ENCODE data around the gene SOX18. TPM values are rescaled to one million over a fixed set of nuclear protein-coding genes. Genes with fewer than 3 reads are reported as not detected.
A peak's percentile ranks its signal among the peaks of the same experiment; 100 is the strongest.

The SOX18 gene
- total and polyA plus RNA-seq, 2 experiments from 2014 or later = 0.21 TPM; not detected in 1

DNA sequence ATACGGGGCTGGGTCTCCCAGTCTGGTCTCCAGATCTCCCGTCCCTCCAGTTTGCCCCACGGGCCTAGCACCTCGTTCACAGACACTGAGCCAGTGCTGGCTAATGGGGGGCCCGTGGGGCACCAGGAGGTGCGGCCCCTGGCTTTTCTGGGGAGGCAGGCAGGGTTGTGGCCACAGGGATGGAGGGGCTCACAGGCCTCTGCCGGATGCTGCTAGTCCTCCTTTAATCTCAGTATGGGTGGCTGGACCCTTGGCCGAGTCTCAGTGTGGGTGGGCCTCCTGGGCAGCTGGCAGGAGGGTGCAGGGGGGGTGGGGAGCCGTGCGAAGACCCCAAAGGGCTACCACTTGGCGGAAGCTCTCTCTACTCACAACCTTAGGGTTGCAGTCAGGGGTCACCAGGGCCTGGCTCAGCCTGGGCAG, 1.6 kb upstream of the SOX18 start (continued):
- TF ChIP-seq, protein P1, sequence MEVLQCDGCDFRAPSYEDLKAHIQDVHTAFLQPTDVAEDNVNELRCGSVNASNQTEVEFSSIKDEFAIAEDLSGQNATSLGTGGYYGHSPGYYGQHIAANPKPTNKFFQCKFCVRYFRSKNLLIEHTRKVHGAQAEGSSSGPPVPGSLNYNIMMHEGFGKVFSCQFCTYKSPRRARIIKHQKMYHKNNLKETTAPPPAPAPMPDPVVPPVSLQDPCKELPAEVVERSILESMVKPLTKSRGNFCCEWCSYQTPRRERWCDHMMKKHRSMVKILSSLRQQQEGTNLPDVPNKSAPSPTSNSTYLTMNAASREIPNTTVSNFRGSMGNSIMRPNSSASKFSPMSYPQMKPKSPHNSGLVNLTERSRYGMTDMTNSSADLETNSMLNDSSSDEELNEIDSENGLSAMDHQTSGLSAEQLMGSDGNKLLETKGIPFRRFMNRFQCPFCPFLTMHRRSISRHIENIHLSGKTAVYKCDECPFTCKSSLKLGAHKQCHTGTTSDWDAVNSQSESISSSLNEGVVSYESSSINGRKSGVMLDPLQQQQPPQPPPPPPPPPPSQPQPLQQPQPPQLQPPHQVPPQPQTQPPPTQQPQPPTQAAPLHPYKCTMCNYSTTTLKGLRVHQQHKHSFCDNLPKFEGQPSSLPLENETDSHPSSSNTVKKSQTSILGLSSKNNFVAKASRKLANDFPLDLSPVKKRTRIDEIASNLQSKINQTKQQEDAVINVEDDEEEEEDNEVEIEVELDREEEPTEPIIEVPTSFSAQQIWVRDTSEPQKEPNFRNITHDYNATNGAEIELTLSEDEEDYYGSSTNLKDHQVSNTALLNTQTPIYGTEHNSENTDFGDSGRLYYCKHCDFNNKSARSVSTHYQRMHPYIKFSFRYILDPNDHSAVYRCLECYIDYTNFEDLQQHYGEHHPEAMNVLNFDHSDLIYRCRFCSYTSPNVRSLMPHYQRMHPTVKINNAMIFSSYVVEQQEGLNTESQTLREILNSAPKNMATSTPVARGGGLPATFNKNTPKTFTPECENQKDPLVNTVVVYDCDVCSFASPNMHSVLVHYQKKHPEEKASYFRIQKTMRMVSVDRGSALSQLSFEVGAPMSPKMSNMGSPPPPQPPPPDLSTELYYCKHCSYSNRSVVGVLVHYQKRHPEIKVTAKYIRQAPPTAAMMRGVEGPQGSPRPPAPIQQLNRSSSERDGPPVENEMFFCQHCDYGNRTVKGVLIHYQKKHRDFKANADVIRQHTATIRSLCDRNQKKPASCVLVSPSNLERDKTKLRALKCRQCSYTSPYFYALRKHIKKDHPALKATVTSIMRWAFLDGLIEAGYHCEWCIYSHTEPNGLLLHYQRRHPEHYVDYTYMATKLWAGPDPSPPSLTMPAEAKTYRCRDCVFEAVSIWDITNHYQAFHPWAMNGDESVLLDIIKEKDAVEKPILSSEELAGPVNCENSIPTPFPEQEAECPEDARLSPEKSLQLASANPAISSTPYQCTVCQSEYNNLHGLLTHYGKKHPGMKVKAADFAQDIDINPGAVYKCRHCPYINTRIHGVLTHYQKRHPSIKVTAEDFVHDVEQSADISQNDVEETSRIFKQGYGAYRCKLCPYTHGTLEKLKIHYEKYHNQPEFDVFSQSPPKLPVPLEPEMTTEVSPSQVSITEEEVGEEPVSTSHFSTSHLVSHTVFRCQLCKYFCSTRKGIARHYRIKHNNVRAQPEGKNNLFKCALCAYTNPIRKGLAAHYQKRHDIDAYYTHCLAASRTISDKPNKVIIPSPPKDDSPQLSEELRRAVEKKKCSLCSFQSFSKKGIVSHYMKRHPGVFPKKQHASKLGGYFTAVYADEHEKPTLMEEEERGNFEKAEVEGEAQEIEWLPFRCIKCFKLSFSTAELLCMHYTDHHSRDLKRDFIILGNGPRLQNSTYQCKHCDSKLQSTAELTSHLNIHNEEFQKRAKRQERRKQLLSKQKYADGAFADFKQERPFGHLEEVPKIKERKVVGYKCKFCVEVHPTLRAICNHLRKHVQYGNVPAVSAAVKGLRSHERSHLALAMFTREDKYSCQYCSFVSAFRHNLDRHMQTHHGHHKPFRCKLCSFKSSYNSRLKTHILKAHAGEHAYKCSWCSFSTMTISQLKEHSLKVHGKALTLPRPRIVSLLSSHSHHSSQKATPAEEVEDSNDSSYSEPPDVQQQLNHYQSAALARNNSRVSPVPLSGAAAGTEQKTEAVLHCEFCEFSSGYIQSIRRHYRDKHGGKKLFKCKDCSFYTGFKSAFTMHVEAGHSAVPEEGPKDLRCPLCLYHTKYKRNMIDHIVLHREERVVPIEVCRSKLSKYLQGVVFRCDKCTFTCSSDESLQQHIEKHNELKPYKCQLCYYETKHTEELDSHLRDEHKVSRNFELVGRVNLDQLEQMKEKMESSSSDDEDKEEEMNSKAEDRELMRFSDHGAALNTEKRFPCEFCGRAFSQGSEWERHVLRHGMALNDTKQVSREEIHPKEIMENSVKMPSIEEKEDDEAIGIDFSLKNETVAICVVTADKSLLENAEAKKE (CRISPR knock-in tag; IDR thresholded peaks at IDR 0.05) = no peak
- no peak for TF ChIP-seq EZH2 (IDR thresholded peaks at IDR 0.05; ENCODE audit: low read depth, unreplicated experiment)
- TF ChIP-seq, protein P2, sequence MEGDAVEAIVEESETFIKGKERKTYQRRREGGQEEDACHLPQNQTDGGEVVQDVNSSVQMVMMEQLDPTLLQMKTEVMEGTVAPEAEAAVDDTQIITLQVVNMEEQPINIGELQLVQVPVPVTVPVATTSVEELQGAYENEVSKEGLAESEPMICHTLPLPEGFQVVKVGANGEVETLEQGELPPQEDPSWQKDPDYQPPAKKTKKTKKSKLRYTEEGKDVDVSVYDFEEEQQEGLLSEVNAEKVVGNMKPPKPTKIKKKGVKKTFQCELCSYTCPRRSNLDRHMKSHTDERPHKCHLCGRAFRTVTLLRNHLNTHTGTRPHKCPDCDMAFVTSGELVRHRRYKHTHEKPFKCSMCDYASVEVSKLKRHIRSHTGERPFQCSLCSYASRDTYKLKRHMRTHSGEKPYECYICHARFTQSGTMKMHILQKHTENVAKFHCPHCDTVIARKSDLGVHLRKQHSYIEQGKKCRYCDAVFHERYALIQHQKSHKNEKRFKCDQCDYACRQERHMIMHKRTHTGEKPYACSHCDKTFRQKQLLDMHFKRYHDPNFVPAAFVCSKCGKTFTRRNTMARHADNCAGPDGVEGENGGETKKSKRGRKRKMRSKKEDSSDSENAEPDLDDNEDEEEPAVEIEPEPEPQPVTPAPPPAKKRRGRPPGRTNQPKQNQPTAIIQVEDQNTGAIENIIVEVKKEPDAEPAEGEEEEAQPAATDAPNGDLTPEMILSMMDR (conservative IDR thresholded peaks at IDR 0.05; ENCODE audit: low read depth in 2 of 2) = no peak

DNA sequence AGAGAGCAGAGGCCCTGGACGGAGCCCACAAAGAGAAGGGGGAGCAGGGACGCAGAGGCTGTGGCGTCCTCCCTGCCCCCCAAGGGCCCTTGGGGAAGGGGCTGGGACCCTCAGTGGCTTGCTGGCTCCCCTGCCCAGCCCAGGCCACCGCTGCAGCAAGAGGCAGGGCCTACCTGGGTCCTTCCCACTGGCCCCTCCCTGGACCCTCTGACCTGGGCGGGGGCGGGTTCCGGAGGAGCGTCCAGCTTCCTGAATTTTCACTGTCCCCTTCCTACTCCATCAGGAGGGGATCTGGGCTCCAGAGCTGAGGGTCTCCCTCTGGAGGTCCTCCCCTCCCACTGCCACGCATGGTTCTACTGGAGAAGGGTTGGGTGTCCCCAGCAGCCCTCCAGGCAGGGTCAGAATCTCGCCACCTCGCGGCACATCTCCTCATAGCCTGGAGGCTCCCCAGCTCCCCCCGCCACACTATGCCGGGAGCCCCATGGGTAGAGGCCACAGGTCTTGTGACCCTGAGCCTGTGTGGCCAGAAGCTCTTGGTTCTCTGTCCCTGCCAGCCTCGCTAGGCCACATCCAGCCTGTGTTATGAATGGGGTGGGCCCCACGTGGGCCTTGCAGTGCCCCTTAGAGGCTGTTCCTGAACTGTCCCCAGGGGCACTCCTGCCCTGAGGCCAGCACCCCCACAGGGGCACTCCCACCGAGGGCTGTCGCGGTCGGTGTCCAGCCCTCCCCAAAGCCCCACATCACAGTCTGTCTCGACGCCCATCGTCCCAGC, 1.0 kb upstream of the SOX18 start:
- peaks cover 30% of the 10 kb centered on the region for H3K4me1 Mint-ChIP-seq
- Histone ChIP-seq H3F3A (replicated peaks; ENCODE audit: low read depth) (0 out of 2 replicates have a peak, but pooled peaks cover 6% of the 10 kb centered on the region), H2AFZ (no peak overlapping the region), H3K79me2 (replicated peaks; ENCODE audit: insufficient read depth) (no peaks in the 10 kb centered on the region), H4K20me1 (replicated peaks; ENCODE audit: insufficient read depth) (no peaks in the 10 kb centered on the region), H3K27me3 (ENCODE audit: insufficient read depth) (peaks cover 50% of the 10 kb centered on the region), H3K9me2 (ENCODE audit: insufficient read depth) (no peaks in the 10 kb centered on the region), H3K36me3 (ENCODE audit: insufficient read depth) (no peaks in the 10 kb centered on the region), H3K27ac (ENCODE audit: low read depth) (no peak overlapping the region), H3K4me1 (ENCODE audit: insufficient read depth) (peaks cover 15% of the 10 kb centered on the region; the same call in 1 of the 2 replicates), H3K4me3 (peak overlapping the region; percentile 41; the same call in 1 of the 2 replicates), H3K4me2 (no peak overlapping the region; the same call in 1 of the 2 replicates)
- peak; percentile 5 for ATAC-seq
- 0 out of 3 replicates have a peak overlapping the region, but pooled peaks have one; percentile 54 for H3K4me3 Mint-ChIP-seq
- TF ChIP-seq EZH2 (IDR thresholded peaks at IDR 0.05; ENCODE audit: low read depth, unreplicated experiment) (no peak), ZNF331 (CRISPR knock-in tag; IDR thresholded peaks at IDR 0.05; ENCODE audit: low read depth) (no peak)
- TF ChIP-seq, protein P2 (conservative IDR thresholded peaks at IDR 0.05; ENCODE audit: low read depth in 2 of 2) = 0 out of 4 replicates have a peak, but pooled peaks of 1 of the 2 experiments have one; percentile 15
- peaks cover 64% of the 10 kb centered on the region for H3K27me3 Mint-ChIP-seq (ENCODE audit: insufficient read depth, low read depth, poor library complexity)
- H3K9me3 Mint-ChIP-seq = no peaks in the 10 kb centered on the region
- DNase-seq (ENCODE audit: low spot score) = peak; percentile 43
- no peaks in the 10 kb centered on the region for H3K36me3 Mint-ChIP-seq (ENCODE audit: low read depth)
- no peak overlapping the region for H3K27ac Mint-ChIP-seq

All from GM23338 (cell line).